ENCODE data around the gene MT1G. TPM values are rescaled to one million over a fixed set of nuclear protein-coding genes. Genes with fewer than 3 reads are reported as not detected.

MT1G gene
- total and polyA plus RNA-seq, 2 experiments from 2014 or later, result 184 to 1,014 TPM

DNA sequence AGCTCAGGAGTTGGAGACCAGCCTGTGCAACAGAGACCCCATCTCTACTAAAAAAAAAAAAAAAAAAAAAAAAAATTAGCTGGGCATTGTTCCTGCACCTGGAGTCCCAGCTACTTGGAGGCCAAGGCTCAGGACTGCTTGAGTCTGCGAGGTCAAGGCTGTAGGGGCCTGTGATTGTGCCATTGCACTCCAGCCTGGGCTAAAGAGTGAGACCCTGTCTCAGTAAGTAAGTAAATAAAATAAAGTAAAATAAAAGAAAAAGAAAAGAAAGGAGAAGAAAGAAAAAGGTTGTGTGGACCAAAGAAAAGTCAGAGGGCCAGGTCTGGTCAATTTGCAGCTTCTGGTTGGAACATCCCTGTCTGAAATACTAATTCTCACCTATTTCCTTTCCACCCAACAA is 32.8 kb upstream of the MT1G start:
- H3K4me1 ChIP-seq (ENCODE audit: insufficient read depth), result peaks cover 7% of the 10 kb centered on the region; the same call in 1 of the 2 replicates
- Mint-ChIP-seq H3K4me1 (peaks cover 11% of the 10 kb centered on the region), H3K4me3 (no peak overlapping the region), H3K9me3 (peaks cover 17% of the 10 kb centered on the region), H3K36me3 (ENCODE audit: low read depth) (0 out of 3 replicates have a peak, but pooled peaks cover 3% of the 10 kb centered on the region), H3K27me3 (ENCODE audit: insufficient read depth, low read depth, poor library complexity) (peaks cover 9% of the 10 kb centered on the region), H3K27ac (no peak overlapping the region)
- H3K79me2 ChIP-seq (replicated peaks; ENCODE audit: insufficient read depth), result no peaks in the 10 kb centered on the region
- DNase-seq (ENCODE audit: low spot score), result no peak
- no peaks in the 10 kb centered on the region for H3K36me3 ChIP-seq (ENCODE audit: insufficient read depth)
- ATAC-seq, result no peak
- H3K27me3 ChIP-seq (ENCODE audit: insufficient read depth), result no peaks in the 10 kb centered on the region
- H4K20me1 ChIP-seq (replicated peaks; ENCODE audit: insufficient read depth), result no peaks in the 10 kb centered on the region
- no peak overlapping the region for H3K4me2 ChIP-seq
- no peak overlapping the region for H2AFZ ChIP-seq
- 0 out of 2 replicates have a peak, but pooled peaks cover 4% of the 10 kb centered on the region for H3F3A ChIP-seq (replicated peaks; ENCODE audit: low read depth)
- no peak overlapping the region for H3K4me3 ChIP-seq
- TF ChIP-seq ZNF331 (CRISPR knock-in tag; IDR thresholded peaks at IDR 0.05; ENCODE audit: low read depth), result no peak
- no peak for TF ChIP-seq STAT1 (IDR thresholded peaks at IDR 0.05; ENCODE audit: unreplicated experiment)
- no peak for TF ChIP-seq ZNF114 (CRISPR knock-in tag; IDR thresholded peaks at IDR 0.05)
- TF ChIP-seq, protein P1, sequence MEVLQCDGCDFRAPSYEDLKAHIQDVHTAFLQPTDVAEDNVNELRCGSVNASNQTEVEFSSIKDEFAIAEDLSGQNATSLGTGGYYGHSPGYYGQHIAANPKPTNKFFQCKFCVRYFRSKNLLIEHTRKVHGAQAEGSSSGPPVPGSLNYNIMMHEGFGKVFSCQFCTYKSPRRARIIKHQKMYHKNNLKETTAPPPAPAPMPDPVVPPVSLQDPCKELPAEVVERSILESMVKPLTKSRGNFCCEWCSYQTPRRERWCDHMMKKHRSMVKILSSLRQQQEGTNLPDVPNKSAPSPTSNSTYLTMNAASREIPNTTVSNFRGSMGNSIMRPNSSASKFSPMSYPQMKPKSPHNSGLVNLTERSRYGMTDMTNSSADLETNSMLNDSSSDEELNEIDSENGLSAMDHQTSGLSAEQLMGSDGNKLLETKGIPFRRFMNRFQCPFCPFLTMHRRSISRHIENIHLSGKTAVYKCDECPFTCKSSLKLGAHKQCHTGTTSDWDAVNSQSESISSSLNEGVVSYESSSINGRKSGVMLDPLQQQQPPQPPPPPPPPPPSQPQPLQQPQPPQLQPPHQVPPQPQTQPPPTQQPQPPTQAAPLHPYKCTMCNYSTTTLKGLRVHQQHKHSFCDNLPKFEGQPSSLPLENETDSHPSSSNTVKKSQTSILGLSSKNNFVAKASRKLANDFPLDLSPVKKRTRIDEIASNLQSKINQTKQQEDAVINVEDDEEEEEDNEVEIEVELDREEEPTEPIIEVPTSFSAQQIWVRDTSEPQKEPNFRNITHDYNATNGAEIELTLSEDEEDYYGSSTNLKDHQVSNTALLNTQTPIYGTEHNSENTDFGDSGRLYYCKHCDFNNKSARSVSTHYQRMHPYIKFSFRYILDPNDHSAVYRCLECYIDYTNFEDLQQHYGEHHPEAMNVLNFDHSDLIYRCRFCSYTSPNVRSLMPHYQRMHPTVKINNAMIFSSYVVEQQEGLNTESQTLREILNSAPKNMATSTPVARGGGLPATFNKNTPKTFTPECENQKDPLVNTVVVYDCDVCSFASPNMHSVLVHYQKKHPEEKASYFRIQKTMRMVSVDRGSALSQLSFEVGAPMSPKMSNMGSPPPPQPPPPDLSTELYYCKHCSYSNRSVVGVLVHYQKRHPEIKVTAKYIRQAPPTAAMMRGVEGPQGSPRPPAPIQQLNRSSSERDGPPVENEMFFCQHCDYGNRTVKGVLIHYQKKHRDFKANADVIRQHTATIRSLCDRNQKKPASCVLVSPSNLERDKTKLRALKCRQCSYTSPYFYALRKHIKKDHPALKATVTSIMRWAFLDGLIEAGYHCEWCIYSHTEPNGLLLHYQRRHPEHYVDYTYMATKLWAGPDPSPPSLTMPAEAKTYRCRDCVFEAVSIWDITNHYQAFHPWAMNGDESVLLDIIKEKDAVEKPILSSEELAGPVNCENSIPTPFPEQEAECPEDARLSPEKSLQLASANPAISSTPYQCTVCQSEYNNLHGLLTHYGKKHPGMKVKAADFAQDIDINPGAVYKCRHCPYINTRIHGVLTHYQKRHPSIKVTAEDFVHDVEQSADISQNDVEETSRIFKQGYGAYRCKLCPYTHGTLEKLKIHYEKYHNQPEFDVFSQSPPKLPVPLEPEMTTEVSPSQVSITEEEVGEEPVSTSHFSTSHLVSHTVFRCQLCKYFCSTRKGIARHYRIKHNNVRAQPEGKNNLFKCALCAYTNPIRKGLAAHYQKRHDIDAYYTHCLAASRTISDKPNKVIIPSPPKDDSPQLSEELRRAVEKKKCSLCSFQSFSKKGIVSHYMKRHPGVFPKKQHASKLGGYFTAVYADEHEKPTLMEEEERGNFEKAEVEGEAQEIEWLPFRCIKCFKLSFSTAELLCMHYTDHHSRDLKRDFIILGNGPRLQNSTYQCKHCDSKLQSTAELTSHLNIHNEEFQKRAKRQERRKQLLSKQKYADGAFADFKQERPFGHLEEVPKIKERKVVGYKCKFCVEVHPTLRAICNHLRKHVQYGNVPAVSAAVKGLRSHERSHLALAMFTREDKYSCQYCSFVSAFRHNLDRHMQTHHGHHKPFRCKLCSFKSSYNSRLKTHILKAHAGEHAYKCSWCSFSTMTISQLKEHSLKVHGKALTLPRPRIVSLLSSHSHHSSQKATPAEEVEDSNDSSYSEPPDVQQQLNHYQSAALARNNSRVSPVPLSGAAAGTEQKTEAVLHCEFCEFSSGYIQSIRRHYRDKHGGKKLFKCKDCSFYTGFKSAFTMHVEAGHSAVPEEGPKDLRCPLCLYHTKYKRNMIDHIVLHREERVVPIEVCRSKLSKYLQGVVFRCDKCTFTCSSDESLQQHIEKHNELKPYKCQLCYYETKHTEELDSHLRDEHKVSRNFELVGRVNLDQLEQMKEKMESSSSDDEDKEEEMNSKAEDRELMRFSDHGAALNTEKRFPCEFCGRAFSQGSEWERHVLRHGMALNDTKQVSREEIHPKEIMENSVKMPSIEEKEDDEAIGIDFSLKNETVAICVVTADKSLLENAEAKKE (CRISPR knock-in tag; IDR thresholded peaks at IDR 0.05), result no peak
- TF ChIP-seq NANOG (IDR thresholded peaks at IDR 0.05; ENCODE audit: borderline replicate concordance), result no peak
- no peak for TF ChIP-seq EZH2 (IDR thresholded peaks at IDR 0.05; ENCODE audit: low read depth, unreplicated experiment)
- TF ChIP-seq, protein P2, sequence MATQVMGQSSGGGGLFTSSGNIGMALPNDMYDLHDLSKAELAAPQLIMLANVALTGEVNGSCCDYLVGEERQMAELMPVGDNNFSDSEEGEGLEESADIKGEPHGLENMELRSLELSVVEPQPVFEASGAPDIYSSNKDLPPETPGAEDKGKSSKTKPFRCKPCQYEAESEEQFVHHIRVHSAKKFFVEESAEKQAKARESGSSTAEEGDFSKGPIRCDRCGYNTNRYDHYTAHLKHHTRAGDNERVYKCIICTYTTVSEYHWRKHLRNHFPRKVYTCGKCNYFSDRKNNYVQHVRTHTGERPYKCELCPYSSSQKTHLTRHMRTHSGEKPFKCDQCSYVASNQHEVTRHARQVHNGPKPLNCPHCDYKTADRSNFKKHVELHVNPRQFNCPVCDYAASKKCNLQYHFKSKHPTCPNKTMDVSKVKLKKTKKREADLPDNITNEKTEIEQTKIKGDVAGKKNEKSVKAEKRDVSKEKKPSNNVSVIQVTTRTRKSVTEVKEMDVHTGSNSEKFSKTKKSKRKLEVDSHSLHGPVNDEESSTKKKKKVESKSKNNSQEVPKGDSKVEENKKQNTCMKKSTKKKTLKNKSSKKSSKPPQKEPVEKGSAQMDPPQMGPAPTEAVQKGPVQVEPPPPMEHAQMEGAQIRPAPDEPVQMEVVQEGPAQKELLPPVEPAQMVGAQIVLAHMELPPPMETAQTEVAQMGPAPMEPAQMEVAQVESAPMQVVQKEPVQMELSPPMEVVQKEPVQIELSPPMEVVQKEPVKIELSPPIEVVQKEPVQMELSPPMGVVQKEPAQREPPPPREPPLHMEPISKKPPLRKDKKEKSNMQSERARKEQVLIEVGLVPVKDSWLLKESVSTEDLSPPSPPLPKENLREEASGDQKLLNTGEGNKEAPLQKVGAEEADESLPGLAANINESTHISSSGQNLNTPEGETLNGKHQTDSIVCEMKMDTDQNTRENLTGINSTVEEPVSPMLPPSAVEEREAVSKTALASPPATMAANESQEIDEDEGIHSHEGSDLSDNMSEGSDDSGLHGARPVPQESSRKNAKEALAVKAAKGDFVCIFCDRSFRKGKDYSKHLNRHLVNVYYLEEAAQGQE (IDR thresholded peaks at IDR 0.05; ENCODE audit: unreplicated experiment), result no peak
- TF ChIP-seq, protein P3, sequence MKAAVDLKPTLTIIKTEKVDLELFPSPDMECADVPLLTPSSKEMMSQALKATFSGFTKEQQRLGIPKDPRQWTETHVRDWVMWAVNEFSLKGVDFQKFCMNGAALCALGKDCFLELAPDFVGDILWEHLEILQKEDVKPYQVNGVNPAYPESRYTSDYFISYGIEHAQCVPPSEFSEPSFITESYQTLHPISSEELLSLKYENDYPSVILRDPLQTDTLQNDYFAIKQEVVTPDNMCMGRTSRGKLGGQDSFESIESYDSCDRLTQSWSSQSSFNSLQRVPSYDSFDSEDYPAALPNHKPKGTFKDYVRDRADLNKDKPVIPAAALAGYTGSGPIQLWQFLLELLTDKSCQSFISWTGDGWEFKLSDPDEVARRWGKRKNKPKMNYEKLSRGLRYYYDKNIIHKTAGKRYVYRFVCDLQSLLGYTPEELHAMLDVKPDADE (IDR thresholded peaks at IDR 0.05), result no peak
- TF ChIP-seq EZH2phosphoT487 (IDR thresholded peaks at IDR 0.05; ENCODE audit: unreplicated experiment), result no peak
- no peak for TF ChIP-seq JUNB (IDR thresholded peaks at IDR 0.05; ENCODE audit: unreplicated experiment)
- TF ChIP-seq, protein P4, sequence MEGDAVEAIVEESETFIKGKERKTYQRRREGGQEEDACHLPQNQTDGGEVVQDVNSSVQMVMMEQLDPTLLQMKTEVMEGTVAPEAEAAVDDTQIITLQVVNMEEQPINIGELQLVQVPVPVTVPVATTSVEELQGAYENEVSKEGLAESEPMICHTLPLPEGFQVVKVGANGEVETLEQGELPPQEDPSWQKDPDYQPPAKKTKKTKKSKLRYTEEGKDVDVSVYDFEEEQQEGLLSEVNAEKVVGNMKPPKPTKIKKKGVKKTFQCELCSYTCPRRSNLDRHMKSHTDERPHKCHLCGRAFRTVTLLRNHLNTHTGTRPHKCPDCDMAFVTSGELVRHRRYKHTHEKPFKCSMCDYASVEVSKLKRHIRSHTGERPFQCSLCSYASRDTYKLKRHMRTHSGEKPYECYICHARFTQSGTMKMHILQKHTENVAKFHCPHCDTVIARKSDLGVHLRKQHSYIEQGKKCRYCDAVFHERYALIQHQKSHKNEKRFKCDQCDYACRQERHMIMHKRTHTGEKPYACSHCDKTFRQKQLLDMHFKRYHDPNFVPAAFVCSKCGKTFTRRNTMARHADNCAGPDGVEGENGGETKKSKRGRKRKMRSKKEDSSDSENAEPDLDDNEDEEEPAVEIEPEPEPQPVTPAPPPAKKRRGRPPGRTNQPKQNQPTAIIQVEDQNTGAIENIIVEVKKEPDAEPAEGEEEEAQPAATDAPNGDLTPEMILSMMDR (conservative IDR thresholded peaks at IDR 0.05; ENCODE audit: low read depth in 2 of 2), result no peak
- TF ChIP-seq POLR2AphosphoS5 (IDR thresholded peaks at IDR 0.05; ENCODE audit: low read depth), result no peak
- TF ChIP-seq CREB1 (CRISPR knock-in tag; IDR thresholded peaks at IDR 0.05; ENCODE audit: low read depth), result no peak
- H3K27ac ChIP-seq (ENCODE audit: low read depth), result no peak overlapping the region
- H3K9me2 ChIP-seq (ENCODE audit: insufficient read depth), result no peaks in the 10 kb centered on the region

Data from GM23338 (cell line).